ENCODE results near the gene FCHO2.

DNA sequence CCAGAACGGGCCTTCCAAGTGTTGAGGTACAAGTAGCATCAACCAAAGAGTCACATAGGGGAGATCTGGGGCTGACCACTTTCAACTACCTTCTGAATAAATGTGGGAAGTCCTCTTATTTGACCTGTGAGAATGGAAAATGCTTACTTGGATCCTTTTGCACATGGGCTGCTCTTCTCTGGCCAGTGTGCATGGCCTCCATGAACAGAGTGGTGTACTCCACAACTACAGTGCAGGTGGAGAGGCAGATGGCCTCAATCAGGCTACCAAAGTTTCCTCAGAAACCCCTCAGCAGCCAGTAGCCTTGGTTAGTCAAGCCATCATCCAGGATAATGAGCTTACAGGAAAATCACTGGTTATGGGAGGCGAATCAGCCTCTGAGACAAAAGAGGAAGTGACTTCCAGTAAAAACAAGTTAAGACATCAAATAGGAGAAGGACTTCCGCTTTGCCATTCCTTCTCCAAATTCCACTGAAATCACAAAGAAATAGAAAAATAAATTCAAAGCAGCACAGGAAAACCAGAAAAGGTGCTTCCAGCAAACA, 18.3 kb upstream of the FCHO2 start:
- TF ChIP-seq, protein P1, sequence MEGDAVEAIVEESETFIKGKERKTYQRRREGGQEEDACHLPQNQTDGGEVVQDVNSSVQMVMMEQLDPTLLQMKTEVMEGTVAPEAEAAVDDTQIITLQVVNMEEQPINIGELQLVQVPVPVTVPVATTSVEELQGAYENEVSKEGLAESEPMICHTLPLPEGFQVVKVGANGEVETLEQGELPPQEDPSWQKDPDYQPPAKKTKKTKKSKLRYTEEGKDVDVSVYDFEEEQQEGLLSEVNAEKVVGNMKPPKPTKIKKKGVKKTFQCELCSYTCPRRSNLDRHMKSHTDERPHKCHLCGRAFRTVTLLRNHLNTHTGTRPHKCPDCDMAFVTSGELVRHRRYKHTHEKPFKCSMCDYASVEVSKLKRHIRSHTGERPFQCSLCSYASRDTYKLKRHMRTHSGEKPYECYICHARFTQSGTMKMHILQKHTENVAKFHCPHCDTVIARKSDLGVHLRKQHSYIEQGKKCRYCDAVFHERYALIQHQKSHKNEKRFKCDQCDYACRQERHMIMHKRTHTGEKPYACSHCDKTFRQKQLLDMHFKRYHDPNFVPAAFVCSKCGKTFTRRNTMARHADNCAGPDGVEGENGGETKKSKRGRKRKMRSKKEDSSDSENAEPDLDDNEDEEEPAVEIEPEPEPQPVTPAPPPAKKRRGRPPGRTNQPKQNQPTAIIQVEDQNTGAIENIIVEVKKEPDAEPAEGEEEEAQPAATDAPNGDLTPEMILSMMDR (IDR thresholded peaks at IDR 0.05; ENCODE audit: low read depth, low read length, poor library complexity, severe bottlenecking): no peak
- TF ChIP-seq EZH2phosphoT487 (IDR thresholded peaks at IDR 0.05; ENCODE audit: borderline replicate concordance, low read length): no peak

Data from DOHH2 (cell line).